Activated naive CD4-positive, alpha-beta T cell treated with anti-CD3 and anti-CD28 coated beads, Interleukin-2, amount 50 U/mL, for 72 hours (primary cell): Measurements from ENCODE around the gene IL19. TPM values are rescaled to one million over a fixed set of nuclear protein-coding genes. Genes with fewer than 3 reads are reported as not detected.

Experiments used
- ATAC-seq, 2 donors: fragments of 150-1000 bp; cut with Tn5 transposase; 2 replicates each; pipeline ENCODE4 v1.10.0; 2021; ENCODE audit warnings: mild to moderate bottlenecking in 2 of 2, moderate library complexity in 2 of 2
- DNase-seq, 2 donors: peaks; one replicate each; pipeline ENCODE4 v3.0.0; 2021 to 2022; ENCODE audit warnings: low spot score in 2 of 2
- H3K27ac Mint-ChIP-seq, 2 donors: one replicate each; pipeline ENCODE4 v1.8.0; 2022; ENCODE audit warnings: mild to moderate bottlenecking in 2 of 2, mixed read lengths in 2 of 2
- H3K36me3 Mint-ChIP-seq, 2 donors: one replicate each; pipeline ENCODE4 v1.8.0; 2022; ENCODE audit warnings: mixed read lengths in 2 of 2
- H3K9me3 Mint-ChIP-seq, 2 donors: one replicate each; pipeline ENCODE4 v1.8.0; 2022; ENCODE audit warnings: mixed read lengths in 2 of 2
- total RNA-seq, 2 donors: library from RNA; stranded (reverse); gene quantifications; one replicate each; pipeline ENCODE4 v1.2.3, GENCODE V29; 2022

The IL19 gene
- total RNA-seq = not detected

GRCh38 chr1:206770531-206771337 is at the start of gene IL19:
Gene IL19 (plus strand): TSS chr1:206770773. CDS start chr1:206836663, 65,890 bp downstream.
- Mint-ChIP-seq H3K9me3 (no peaks in the 10 kb centered on the region), H3K27ac (no peak within 1 kb of the TSS), H3K36me3 (no peaks in the 10 kb centered on the region)
- DNase-seq = no peak
- ATAC-seq = no peak

GRCh38 chr1:206721454-206721853 is 49.1 kb upstream of the IL19 start:
- ATAC-seq (no peak), DNase-seq (no peak)
- Mint-ChIP-seq H3K9me3 (no peaks in the 10 kb centered on the region), H3K27ac (no peak overlapping the region), H3K36me3 (no peaks in the 10 kb centered on the region)

- no peaks in the 10 kb centered on the region for H3K9me3 Mint-ChIP-seq
- no peaks in the 10 kb centered on the region for H3K36me3 Mint-ChIP-seq
- DNase-seq (no peak), ATAC-seq (no peak)
- no peak overlapping the region for H3K27ac Mint-ChIP-seq
Observed at GRCh38 chr1:206722751-206723461, 47.7 kb upstream of the IL19 start.

GRCh38 chr1:206723462-206723804 is 47.1 kb upstream of the IL19 start:
- peak overlapping the region in 1 of 2 donors; percentile 29 for H3K27ac Mint-ChIP-seq

GRCh38 chr1:206723805-206724472 is 46.6 kb upstream of the IL19 start:
- Mint-ChIP-seq H3K27ac (peak overlapping the region in 1 of 2 donors; percentile 50), H3K9me3 (no peaks in the 10 kb centered on the region), H3K36me3 (no peaks in the 10 kb centered on the region)
- no peak for ATAC-seq
- no peak for DNase-seq

More at GRCh38 chr1:206723462-206723804, 47.1 kb upstream of the IL19 start:
- H3K36me3 Mint-ChIP-seq = no peaks in the 10 kb centered on the region
- ATAC-seq = no peak
- H3K9me3 Mint-ChIP-seq = no peaks in the 10 kb centered on the region
- no peak for DNase-seq

GRCh38 chr1:206725109-206725963 is 45.2 kb upstream of the IL19 start:
- DNase-seq (peak in 1 of 2 donors; percentile 71), ATAC-seq (peak; percentile 30 to 59)
- Mint-ChIP-seq H3K27ac (no peak overlapping the region), H3K9me3 (no peaks in the 10 kb centered on the region), H3K36me3 (peaks cover 0 to 10% of the 10 kb centered on the region in 2 donors)

GRCh38 chr1:206727981-206728696 is 42.4 kb upstream of the IL19 start:
- DNase-seq = no peak
- Mint-ChIP-seq H3K27ac (no peak overlapping the region), H3K9me3 (no peaks in the 10 kb centered on the region), H3K36me3 (peaks cover 6 to 10% of the 10 kb centered on the region in 2 donors)
- no peak for ATAC-seq

GRCh38 chr1:206728697-206728987 is 41.9 kb upstream of the IL19 start:
- DNase-seq (no peak), ATAC-seq (no peak)
- H3K9me3 Mint-ChIP-seq = no peaks in the 10 kb centered on the region
- peaks cover 6 to 10% of the 10 kb centered on the region in 2 donors for H3K36me3 Mint-ChIP-seq
- H3K27ac Mint-ChIP-seq = no peak overlapping the region

- no peaks in the 10 kb centered on the region for H3K9me3 Mint-ChIP-seq
- no peak for ATAC-seq
Observed at GRCh38 chr1:206729050-206729449, 41.5 kb upstream of the IL19 start.

GRCh38 chr1:206729507-206729906 is 41.1 kb upstream of the IL19 start:
- H3K27ac Mint-ChIP-seq = no peak overlapping the region
- no peaks in the 10 kb centered on the region for H3K9me3 Mint-ChIP-seq
- H3K36me3 Mint-ChIP-seq = peaks cover 6 to 10% of the 10 kb centered on the region in 2 donors
- DNase-seq (no peak), ATAC-seq (peak in 1 of 2 donors; percentile 52)

More at GRCh38 chr1:206729050-206729449, 41.5 kb upstream of the IL19 start:
- DNase-seq = no peak
- H3K27ac Mint-ChIP-seq = no peak overlapping the region
- H3K36me3 Mint-ChIP-seq = peaks cover 6 to 10% of the 10 kb centered on the region in 2 donors

GRCh38 chr1:206732508-206732907 is 38.1 kb upstream of the IL19 start:
- H3K27ac Mint-ChIP-seq = no peak overlapping the region
- no peak for DNase-seq
- ATAC-seq = no peak
- no peaks in the 10 kb centered on the region for H3K9me3 Mint-ChIP-seq
- H3K36me3 Mint-ChIP-seq = peaks cover 11 to 17% of the 10 kb centered on the region in 2 donors

- Mint-ChIP-seq H3K36me3 (peaks cover 11 to 17% of the 10 kb centered on the region in 2 donors), H3K27ac (no peak overlapping the region), H3K9me3 (no peaks in the 10 kb centered on the region)
- ATAC-seq (no peak), DNase-seq (no peak)
Observed at GRCh38 chr1:206732992-206733391, 37.6 kb upstream of the IL19 start.

- Mint-ChIP-seq H3K9me3 (no peaks in the 10 kb centered on the region), H3K27ac (no peak overlapping the region), H3K36me3 (peaks cover 11 to 12% of the 10 kb centered on the region in 2 donors)
- DNase-seq = peak in 1 of 2 donors; percentile 83
- ATAC-seq = peak in 1 of 2 donors; percentile 36
Observed at GRCh38 chr1:206734499-206735142, 36.0 kb upstream of the IL19 start.

GRCh38 chr1:206735553-206736031 is 35.0 kb upstream of the IL19 start:
- Mint-ChIP-seq H3K27ac (no peak overlapping the region), H3K36me3 (peaks cover 7 to 11% of the 10 kb centered on the region in 2 donors), H3K9me3 (no peaks in the 10 kb centered on the region)
- ATAC-seq (no peak), DNase-seq (no peak)
